A673 (cell line): ENCODE data around the gene KIFAP3.

Source experiments
- CTCF ChIP-seq: fragments of 300-800, 200-600 bp; sonication (generic); conservative IDR thresholded peaks from 2 replicates; pipeline ENCODE4 v1.5.1; 2017; ENCODE audit warnings: low read depth, mild to moderate bottlenecking, antibody characterized with exemption, low read length, moderate library complexity, mixed read lengths
- EZH2 ChIP-seq: fragments of 200-600 bp; sonication (generic); IDR thresholded peaks from 2 replicates; pipeline ENCODE4 v1.6.1; 2017; ENCODE audit warnings: borderline replicate concordance, low read depth, mild to moderate bottlenecking, mixed read lengths, antibody characterized with exemption, low read length; ENCODE audit not compliant: poor library complexity, severe bottlenecking

GRCh38 chr1:169877800-169878491, 196.5 kb downstream of the KIFAP3 start:
- TF ChIP-seq CTCF, result no peak
- no peak for TF ChIP-seq EZH2
